Activated CD4-positive, alpha-beta T cell treated with anti-CD3 and anti-CD28 coated beads, Interleukin-2, amount 50 U/mL, for 1 hour (primary cell): ENCODE data around the gene IGF1.

Experiments
- DNase-seq: peaks from one replicate; pipeline ENCODE4 v3.0.0-alpha.2; 2020

Gene IGF1

GRCh38 chr12:102425109-102426039, 55.0 kb downstream of the IGF1 start:
- no peak for DNase-seq

- no peak for DNase-seq
These were observed 56.9 kb downstream of the IGF1 start for GRCh38 chr12:102423462-102423861.

- no peak for DNase-seq
These were observed 58.4 kb downstream of the IGF1 start for GRCh38 chr12:102421802-102422583.

GRCh38 chr12:102419094-102419764, 61.1 kb downstream of the IGF1 start:
- DNase-seq, result no peak

GRCh38 chr12:102417055-102417454, 63.3 kb downstream of the IGF1 start:
- no peak for DNase-seq

GRCh38 chr12:102415515-102415914, 64.8 kb downstream of the IGF1 start:
- DNase-seq, result no peak

GRCh38 chr12:102413396-102413795, 67.0 kb downstream of the IGF1 start:
- DNase-seq, result no peak

GRCh38 chr12:102410511-102410910, 69.9 kb downstream of the IGF1 start:
- DNase-seq, result no peak

GRCh38 chr12:102408487-102409297, 71.7 kb downstream of the IGF1 start:
- no peak for DNase-seq

- DNase-seq, result no peak
These were observed 72.4 kb downstream of the IGF1 start for GRCh38 chr12:102407776-102408486.

GRCh38 chr12:102406033-102406584, 74.3 kb downstream of the IGF1 start:
- no peak for DNase-seq

- no peak for DNase-seq
These were observed 79.3 kb downstream of the IGF1 start for GRCh38 chr12:102401087-102401486.

GRCh38 chr12:102399653-102400052, 80.7 kb downstream of the IGF1 start:
- DNase-seq, result no peak

GRCh38 chr12:102396276-102396675, 84.1 kb downstream of the IGF1 start:
- DNase-seq, result no peak

- DNase-seq, result no peak
These were observed 86.2 kb downstream of the IGF1 start for GRCh38 chr12:102394200-102394599.

GRCh38 chr12:102390068-102390467, 90.3 kb downstream of the IGF1 start:
- DNase-seq, result no peak

GRCh38 chr12:102388469-102388868, 91.9 kb downstream of the IGF1 start:
- DNase-seq, result no peak

- DNase-seq, result no peak
These were observed 95.0 kb downstream of the IGF1 start for GRCh38 chr12:102385343-102385742.

GRCh38 chr12:102379346-102380162, 100.8 kb downstream of the IGF1 start:
- DNase-seq, result no peak

- no peak for DNase-seq
These were observed 103.6 kb downstream of the IGF1 start for GRCh38 chr12:102376781-102377180.
